ENCODE data around the gene EFNA3.

Gene EFNA3

DNA sequence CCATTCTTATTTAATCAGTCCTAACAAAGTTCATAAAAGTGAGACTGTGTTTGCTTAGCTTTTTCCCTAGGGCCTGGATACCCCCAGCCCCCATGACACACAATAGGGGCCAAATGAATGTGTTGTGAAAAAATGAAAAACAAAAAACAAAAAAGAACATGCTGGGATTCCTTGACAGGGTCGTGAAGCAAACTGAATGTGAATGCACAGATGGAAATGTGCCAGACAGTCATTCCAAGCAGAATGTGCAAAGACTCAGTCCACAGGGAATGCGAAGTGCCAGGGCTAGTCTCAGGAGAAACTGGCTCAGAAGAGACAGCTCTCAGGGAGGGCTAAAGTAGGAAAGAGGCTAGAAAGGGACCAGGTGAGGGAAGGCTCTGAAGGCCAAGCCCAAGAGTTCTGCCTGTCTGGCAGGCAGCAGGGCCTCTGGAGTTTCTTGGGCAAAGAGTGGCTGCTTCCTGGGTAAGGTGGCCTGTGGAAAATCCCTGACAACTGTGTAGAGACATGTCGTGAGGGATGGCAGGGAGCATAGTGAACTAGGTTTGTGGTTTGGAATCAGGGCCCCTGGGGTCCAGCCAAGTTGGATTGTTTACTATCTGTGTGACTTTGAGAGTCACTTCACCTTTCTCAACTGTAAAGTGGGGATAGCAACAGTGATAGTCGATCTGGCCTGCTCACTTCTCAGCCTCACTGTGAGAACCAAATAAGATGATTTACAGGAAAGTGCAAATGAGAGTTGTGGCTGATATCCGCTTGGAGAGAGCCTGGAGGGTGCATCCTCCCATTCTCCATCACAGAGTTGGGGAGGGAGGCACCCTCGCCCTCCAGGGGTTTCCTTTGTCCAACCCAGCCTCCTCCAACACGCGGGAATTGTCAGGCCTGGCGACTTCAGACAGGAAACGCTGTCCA, 28.7 kb upstream of the EFNA3 start:
- H3K27me3 ChIP-seq (ENCODE audit: control insufficient read depth in 1 of 2, insufficient read depth in 2 of 2, low read length in 2 of 2): no peaks in the 10 kb centered on the region
- H3K9ac ChIP-seq (ENCODE audit: low read length in 2 of 2): peak overlapping the region; percentile 54 to 62
- peak overlapping the region; percentile 72 to 83 for H3K4me3 ChIP-seq (ENCODE audit: low read length in 2 of 2)
- H3K9me3 ChIP-seq (ENCODE audit: control insufficient read depth in 2 of 2, low read length in 2 of 2): no peaks in the 10 kb centered on the region
- H3K27ac ChIP-seq (ENCODE audit: low read length): peak overlapping the region; percentile 74
- H3K4me1 ChIP-seq (ENCODE audit: control insufficient read depth, insufficient read depth, low read length): peaks cover 39% of the 10 kb centered on the region
- H3K36me3 ChIP-seq (ENCODE audit: control insufficient read depth in 2 of 2, insufficient read depth in 2 of 2, low read length in 2 of 2): peaks cover 4 to 6% of the 10 kb centered on the region in 2 donors

DNA sequence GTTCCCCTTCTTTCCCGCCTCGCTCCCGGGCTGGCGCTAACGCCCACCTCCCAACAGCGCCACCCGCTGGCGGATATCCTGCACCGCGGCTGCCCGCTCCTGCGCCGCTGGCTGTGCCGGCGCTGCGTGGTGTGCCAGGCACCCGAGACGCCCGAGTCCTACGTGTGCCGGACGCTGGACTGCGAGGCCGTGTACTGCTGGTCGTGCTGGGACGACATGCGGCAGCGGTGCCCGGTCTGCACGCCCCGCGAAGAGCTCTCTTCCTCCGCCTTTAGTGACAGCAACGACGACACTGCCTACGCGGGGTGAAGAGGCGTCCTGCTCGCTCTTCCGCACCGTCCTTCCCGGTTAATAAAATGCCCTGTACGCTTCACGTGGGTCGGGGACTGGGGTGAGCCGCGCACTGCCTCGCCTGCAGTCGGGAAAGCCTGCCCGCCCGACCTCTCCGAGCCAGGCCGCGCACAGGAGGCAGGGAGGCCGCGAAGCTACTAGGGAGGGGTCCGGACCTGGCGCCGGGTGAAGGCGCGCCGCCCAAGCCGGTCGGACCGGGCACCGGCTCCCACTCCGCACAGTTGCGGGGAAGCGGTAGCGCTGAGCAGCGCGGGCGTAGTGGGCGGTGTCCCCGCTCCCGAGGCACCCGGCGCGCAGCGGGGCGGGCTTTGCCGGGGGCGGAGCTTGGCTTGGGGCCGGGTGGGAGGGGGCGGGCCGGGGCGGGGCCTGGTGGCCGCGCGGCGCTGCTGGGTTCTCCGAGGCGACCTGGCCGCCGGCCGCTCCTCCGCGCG, 27.9 kb upstream of the EFNA3 start, which contains the start of gene ADAM15:
Gene ADAM15 (plus strand): TSS at position 757 of the 782 bp plus-strand sequence. CDS start 71 bp downstream, outside the sequence.
- Histone ChIP-seq H3K9me3 (ENCODE audit: control insufficient read depth in 2 of 2, low read length in 2 of 2) (no peaks in the 10 kb centered on the region), H3K4me3 (ENCODE audit: low read length in 2 of 2) (peak within 1 kb of the TSS; percentile 72 to 83), H3K36me3 (ENCODE audit: control insufficient read depth in 2 of 2, insufficient read depth in 2 of 2, low read length in 2 of 2) (peaks cover 4 to 10% of the 10 kb centered on the region in 2 donors), H3K27me3 (ENCODE audit: control insufficient read depth in 1 of 2, insufficient read depth in 2 of 2, low read length in 2 of 2) (no peaks in the 10 kb centered on the region), H3K9ac (ENCODE audit: low read length in 2 of 2) (peak within 1 kb of the TSS; percentile 71 to 76), H3K27ac (ENCODE audit: low read length) (peak within 1 kb of the TSS; percentile 77), H3K4me1 (ENCODE audit: control insufficient read depth, insufficient read depth, low read length) (peaks cover 38% of the 10 kb centered on the region)

GRCh38 chr1:155051342-155051776, 27.3 kb upstream of the EFNA3 start:
- H3K9me3 ChIP-seq (ENCODE audit: control insufficient read depth in 2 of 2, low read length in 2 of 2): no peaks in the 10 kb centered on the region
- H3K36me3 ChIP-seq (ENCODE audit: control insufficient read depth in 2 of 2, insufficient read depth in 2 of 2, low read length in 2 of 2): peaks cover 8 to 16% of the 10 kb centered on the region in 2 donors
- H3K27me3 ChIP-seq (ENCODE audit: control insufficient read depth in 1 of 2, insufficient read depth in 2 of 2, low read length in 2 of 2): no peaks in the 10 kb centered on the region
- peak overlapping the region; percentile 69 to 83 for H3K4me3 ChIP-seq (ENCODE audit: low read length in 2 of 2)
- H3K4me1 ChIP-seq (ENCODE audit: control insufficient read depth, insufficient read depth, low read length): peaks cover 38% of the 10 kb centered on the region
- peak overlapping the region; percentile 77 for H3K27ac ChIP-seq (ENCODE audit: low read length)
- peak overlapping the region; percentile 71 to 76 for H3K9ac ChIP-seq (ENCODE audit: low read length in 2 of 2)

GRCh38 chr1:155051777-155052398, 26.7 kb upstream of the EFNA3 start:
- Histone ChIP-seq H3K4me1 (ENCODE audit: control insufficient read depth, insufficient read depth, low read length) (peaks cover 38% of the 10 kb centered on the region), H3K9me3 (ENCODE audit: control insufficient read depth in 2 of 2, low read length in 2 of 2) (no peaks in the 10 kb centered on the region), H3K36me3 (ENCODE audit: control insufficient read depth in 2 of 2, insufficient read depth in 2 of 2, low read length in 2 of 2) (peaks cover 13 to 19% of the 10 kb centered on the region in 2 donors), H3K27ac (ENCODE audit: low read length) (peak overlapping the region; percentile 77), H3K27me3 (ENCODE audit: control insufficient read depth in 1 of 2, insufficient read depth in 2 of 2, low read length in 2 of 2) (no peaks in the 10 kb centered on the region), H3K4me3 (ENCODE audit: low read length in 2 of 2) (peak overlapping the region; percentile 69 to 83), H3K9ac (ENCODE audit: low read length in 2 of 2) (peak overlapping the region; percentile 71 to 76)

- no peaks in the 10 kb centered on the region for H3K27me3 ChIP-seq (ENCODE audit: control insufficient read depth in 1 of 2, insufficient read depth in 2 of 2, low read length in 2 of 2)
- peak overlapping the region; percentile 69 to 83 for H3K4me3 ChIP-seq (ENCODE audit: low read length in 2 of 2)
- H3K9me3 ChIP-seq (ENCODE audit: control insufficient read depth in 2 of 2, low read length in 2 of 2): no peaks in the 10 kb centered on the region
- H3K36me3 ChIP-seq (ENCODE audit: control insufficient read depth in 2 of 2, insufficient read depth in 2 of 2, low read length in 2 of 2): peaks cover 22% of the 10 kb centered on the region in 2 donors
- H3K27ac ChIP-seq (ENCODE audit: low read length): peak overlapping the region; percentile 77
- H3K9ac ChIP-seq (ENCODE audit: low read length in 2 of 2): peak overlapping the region; percentile 21 to 76
- H3K4me1 ChIP-seq (ENCODE audit: control insufficient read depth, insufficient read depth, low read length): peaks cover 38% of the 10 kb centered on the region
These were observed 25.9 kb upstream of the EFNA3 start for GRCh38 chr1:155052439-155053395.

DNA sequence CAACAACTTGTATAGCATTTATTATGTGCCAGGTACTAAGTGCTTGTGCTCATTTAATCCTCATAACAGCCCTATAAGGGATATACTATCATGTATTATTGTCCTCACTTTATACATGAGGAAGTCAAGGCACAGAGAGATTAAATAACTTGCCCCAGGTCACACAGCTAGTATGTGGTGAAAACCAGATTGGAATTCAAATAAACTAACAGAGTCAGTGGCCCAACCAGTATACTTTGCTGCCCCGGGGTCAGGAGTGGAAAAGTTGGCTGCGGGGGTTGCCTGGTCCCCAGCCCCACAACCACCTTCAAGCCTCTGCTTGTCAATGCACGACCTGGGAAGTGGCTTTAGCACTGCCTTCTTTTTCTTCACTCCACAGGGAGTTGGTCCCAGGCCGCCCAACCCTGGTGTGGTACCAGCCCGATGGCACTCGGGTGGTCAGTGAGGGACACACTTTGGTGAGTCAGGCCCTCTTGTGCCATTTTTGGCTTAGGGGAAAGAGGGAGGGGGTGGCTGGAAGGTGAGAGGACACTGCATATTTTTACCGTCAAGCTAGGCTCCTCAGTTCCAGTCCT, 25.0 kb upstream of the EFNA3 start:
- Histone ChIP-seq H3K9me3 (ENCODE audit: control insufficient read depth in 2 of 2, low read length in 2 of 2) (no peaks in the 10 kb centered on the region), H3K4me1 (ENCODE audit: control insufficient read depth, insufficient read depth, low read length) (peaks cover 38% of the 10 kb centered on the region), H3K36me3 (ENCODE audit: control insufficient read depth in 2 of 2, insufficient read depth in 2 of 2, low read length in 2 of 2) (peaks cover 31% of the 10 kb centered on the region in 2 donors), H3K9ac (ENCODE audit: low read length in 2 of 2) (no peak overlapping the region), H3K27ac (ENCODE audit: low read length) (no peak overlapping the region), H3K27me3 (ENCODE audit: control insufficient read depth in 1 of 2, insufficient read depth in 2 of 2, low read length in 2 of 2) (no peaks in the 10 kb centered on the region), H3K4me3 (ENCODE audit: low read length in 2 of 2) (no peak overlapping the region)

DNA sequence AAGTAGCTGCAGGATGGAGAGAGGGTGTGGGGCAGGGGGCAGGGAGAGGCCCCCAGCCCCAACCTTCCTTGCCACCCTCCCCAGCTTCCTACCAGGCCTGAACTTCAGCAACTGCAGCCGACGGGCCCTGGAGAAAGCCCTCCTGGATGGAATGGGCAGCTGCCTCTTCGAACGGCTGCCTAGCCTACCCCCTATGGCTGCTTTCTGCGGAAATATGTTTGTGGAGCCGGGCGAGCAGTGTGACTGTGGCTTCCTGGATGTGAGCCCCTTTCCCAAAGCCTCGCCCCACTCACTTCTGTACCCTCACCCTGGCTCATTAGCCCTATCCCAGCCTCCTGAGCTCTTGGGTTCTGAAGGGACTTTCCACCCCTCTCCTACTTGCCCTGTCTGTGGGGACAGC, 21.5 kb upstream of the EFNA3 start:
- Histone ChIP-seq H3K27ac (ENCODE audit: low read length) (no peak overlapping the region), H3K36me3 (ENCODE audit: control insufficient read depth in 2 of 2, insufficient read depth in 2 of 2, low read length in 2 of 2) (peaks cover 33 to 35% of the 10 kb centered on the region in 2 donors), H3K27me3 (ENCODE audit: control insufficient read depth in 1 of 2, insufficient read depth in 2 of 2, low read length in 2 of 2) (no peaks in the 10 kb centered on the region), H3K4me3 (ENCODE audit: low read length in 2 of 2) (no peak overlapping the region), H3K9ac (ENCODE audit: low read length in 2 of 2) (no peak overlapping the region), H3K4me1 (ENCODE audit: control insufficient read depth, insufficient read depth, low read length) (peaks cover 18% of the 10 kb centered on the region), H3K9me3 (ENCODE audit: control insufficient read depth in 2 of 2, low read length in 2 of 2) (no peaks in the 10 kb centered on the region)

GRCh38 chr1:155057788-155058211, 20.8 kb upstream of the EFNA3 start:
- peaks cover 33 to 35% of the 10 kb centered on the region in 2 donors for H3K36me3 ChIP-seq (ENCODE audit: control insufficient read depth in 2 of 2, insufficient read depth in 2 of 2, low read length in 2 of 2)
- peaks cover 18% of the 10 kb centered on the region for H3K4me1 ChIP-seq (ENCODE audit: control insufficient read depth, insufficient read depth, low read length)
- no peak overlapping the region for H3K4me3 ChIP-seq (ENCODE audit: low read length in 2 of 2)
- peaks cover 0 to 5% of the 10 kb centered on the region in 2 donors for H3K27me3 ChIP-seq (ENCODE audit: control insufficient read depth in 1 of 2, insufficient read depth in 2 of 2, low read length in 2 of 2)
- no peak overlapping the region for H3K27ac ChIP-seq (ENCODE audit: low read length)
- no peak overlapping the region for H3K9ac ChIP-seq (ENCODE audit: low read length in 2 of 2)
- no peaks in the 10 kb centered on the region for H3K9me3 ChIP-seq (ENCODE audit: control insufficient read depth in 2 of 2, low read length in 2 of 2)

- H3K4me3 ChIP-seq (ENCODE audit: low read length in 2 of 2): no peak overlapping the region
- peaks cover 0 to 5% of the 10 kb centered on the region in 2 donors for H3K27me3 ChIP-seq (ENCODE audit: control insufficient read depth in 1 of 2, insufficient read depth in 2 of 2, low read length in 2 of 2)
- no peaks in the 10 kb centered on the region for H3K9me3 ChIP-seq (ENCODE audit: control insufficient read depth in 2 of 2, low read length in 2 of 2)
- H3K36me3 ChIP-seq (ENCODE audit: control insufficient read depth in 2 of 2, insufficient read depth in 2 of 2, low read length in 2 of 2): peaks cover 25 to 29% of the 10 kb centered on the region in 2 donors
- H3K9ac ChIP-seq (ENCODE audit: low read length in 2 of 2): no peak overlapping the region
- no peak overlapping the region for H3K27ac ChIP-seq (ENCODE audit: low read length)
- peaks cover 29% of the 10 kb centered on the region for H3K4me1 ChIP-seq (ENCODE audit: control insufficient read depth, insufficient read depth, low read length)
These were observed 17.9 kb upstream of the EFNA3 start for GRCh38 chr1:155060736-155061135.

Measured in stomach smooth muscle (tissue), 2 donors.